HG02938 (cell line): ENCODE results near the gene HLA-G.
"Not testable (repeated sequence)": the region's sequence is repeated elsewhere in the genome, so short reads cannot be mapped to it uniquely, and the experiment has no call there.

Experiments
- ATAC-seq: cut with Tn5 transposase; IDR thresholded peaks from one replicate; pipeline ENCODE4 v1.9.1; 2021; ENCODE audit warnings: mild to moderate bottlenecking, moderate library complexity; ENCODE audit not compliant: unreplicated experiment

The HLA-G gene

DNA sequence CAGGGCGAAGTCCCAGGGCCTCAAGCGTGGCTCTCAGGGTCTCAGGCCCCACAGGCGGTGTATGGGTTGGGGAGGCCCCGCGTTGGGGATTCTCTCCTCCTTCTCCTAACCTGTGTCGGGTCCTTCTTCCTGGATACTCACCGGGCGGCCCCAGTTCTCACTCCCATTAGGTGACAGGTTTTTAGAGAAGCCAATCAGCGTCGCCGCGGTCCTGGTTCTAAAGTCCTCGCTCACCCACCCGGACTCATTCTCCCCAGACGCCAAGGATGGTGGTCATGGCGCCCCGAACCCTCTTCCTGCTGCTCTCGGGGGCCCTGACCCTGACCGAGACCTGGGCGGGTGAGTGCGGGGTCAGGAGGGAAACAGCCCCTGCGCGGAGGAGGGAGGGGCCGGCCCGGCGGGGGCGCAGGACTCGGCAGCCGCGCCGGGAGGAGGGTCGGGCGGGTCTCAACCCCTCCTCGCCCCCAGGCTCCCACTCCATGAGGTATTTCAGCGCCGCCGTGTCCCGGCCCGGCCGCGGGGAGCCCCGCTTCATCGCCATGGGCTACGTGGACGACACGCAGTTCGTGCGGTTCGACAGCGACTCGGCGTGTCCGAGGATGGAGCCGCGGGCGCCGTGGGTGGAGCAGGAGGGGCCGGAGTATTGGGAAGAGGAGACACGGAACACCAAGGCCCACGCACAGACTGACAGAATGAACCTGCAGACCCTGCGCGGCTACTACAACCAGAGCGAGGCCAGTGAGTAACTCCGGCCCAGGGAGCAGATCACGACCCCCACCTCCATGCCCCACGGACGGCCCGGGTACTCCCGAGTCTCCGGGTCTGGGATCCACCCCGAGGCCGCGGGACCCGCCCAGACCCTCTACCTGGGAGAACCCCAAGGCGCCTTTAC is at the start of gene HLA-G:
Gene HLA-G, plus strand, starts transcription at position 247 of the 892 bp plus-strand sequence. Its CDS starts 20 bp downstream, at position 267.
- ATAC-seq = no peak

DNA sequence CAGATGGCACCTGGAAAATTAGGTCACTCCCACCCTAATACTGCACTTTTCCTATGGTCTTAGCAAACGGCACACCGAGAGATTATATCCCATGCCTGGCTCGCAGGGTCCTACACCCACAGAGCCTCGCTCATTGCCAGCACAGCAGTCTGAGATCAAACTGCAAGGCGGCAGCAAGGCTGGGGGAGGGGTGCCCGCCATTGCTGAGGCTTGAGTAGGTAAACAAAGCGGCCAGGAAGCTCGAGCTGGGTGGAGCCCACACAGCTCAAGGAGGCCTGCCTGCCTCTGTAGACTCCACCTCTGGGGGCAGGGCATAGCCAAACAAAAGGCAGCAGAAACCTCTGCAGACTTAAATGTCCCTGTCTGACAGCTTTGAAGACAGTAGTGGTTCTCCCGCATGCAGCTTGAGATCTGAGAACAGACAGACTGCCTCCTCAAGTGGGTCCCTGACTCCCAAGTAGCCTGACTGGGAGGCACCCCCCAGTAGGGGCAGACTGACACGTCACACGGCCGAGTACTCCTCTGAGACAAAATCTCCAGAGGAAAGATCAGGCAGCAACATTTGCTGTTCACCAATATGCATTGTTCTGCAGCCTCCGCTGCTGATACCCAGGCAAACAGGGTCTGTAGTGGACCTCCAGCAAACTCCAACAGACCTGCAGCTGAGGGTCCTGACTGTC is 47.5 kb upstream of the HLA-G start:
- not testable (repeated sequence) for ATAC-seq

DNA sequence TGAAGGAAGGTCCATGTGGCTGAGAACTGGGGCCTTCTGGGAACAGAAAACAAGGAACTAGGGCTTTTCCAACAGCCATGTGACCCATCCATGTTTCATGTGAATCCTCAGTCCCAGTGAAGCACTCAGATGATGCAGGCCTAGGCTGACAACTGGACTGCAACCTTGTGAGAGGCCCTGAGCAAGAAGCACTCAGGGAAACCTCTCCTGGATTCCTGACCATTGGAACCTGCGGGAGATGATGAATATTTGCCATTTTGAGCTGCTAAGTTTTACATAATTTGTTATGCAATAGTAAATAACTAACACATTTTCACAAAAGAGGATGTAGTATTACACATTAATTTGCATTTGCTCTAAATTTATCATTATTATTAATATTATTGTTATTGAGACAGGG is 38.4 kb upstream of the HLA-G start:
- no peak for ATAC-seq

- no peak for ATAC-seq
Measured at GRCh38 chr6:29790626-29791025, 37.0 kb upstream of the HLA-G start.

DNA sequence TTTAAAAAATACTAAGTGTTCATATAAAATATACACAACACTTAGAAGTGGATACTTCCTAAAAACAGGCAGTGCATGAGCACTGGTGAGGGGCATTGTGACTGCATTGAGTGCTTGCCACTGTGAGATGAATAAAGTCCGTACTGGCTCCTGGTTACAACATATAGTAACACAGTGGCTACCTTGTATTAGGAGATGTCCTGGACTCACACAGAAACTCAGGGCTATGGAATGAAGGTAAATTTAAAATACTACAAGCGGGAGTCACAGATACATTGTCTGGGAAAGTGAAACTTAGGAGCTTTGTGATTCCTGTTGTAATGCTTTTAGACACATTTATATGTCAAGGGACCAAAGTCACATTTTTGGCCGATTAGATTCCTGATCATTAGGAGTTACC is 36.5 kb upstream of the HLA-G start:
- ATAC-seq = no peak

- no peak for ATAC-seq
Measured at GRCh38 chr6:29791786-29792122, 35.9 kb upstream of the HLA-G start.

- no peak for ATAC-seq
Measured at GRCh38 chr6:29792123-29793035, 35.2 kb upstream of the HLA-G start.

GRCh38 chr6:29793036-29793356 is 34.6 kb upstream of the HLA-G start:
- ATAC-seq = no peak

DNA sequence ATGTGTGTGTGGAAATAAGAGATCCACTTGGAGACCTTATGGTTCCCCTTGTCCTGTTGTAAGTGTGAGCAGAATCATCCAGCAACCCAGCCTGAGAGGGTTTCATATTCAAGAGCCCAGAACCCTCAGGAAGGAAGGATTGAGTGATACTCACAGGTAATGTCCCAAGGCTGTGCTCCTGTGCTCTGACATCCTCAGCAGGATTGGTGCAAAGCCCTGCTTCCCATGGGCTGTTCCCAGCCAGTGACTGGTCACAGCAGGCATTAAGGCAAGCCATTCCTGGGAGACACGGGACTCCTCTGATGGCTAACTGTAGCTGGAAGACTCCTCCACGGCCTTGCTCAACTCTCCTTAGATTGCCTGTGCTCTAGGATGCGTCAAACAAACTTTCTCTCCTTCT is 33.8 kb upstream of the HLA-G start:
- no peak for ATAC-seq

- ATAC-seq = no peak
Measured at GRCh38 chr6:29796026-29796425, 31.6 kb upstream of the HLA-G start.

- ATAC-seq = no peak
Measured at GRCh38 chr6:29797135-29797534, 30.5 kb upstream of the HLA-G start.

DNA sequence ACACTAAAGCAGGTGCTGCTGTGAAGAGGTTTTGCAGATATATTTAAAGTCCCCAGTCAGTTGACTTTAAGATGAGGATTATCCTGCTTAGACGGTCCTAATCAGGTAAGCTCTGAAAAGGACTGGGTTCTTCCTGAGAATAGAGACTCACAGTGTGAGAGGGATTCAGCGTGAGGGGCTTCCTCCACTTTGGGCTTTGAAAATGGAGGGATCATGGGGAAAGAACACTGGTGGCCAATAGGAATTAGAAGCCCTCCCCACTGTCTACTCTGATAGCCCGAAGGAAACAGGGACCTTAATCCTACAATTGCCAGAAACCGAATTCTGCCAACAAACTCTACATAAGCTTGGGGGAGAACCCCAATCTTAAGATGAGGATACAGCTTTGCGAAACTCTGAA is 29.7 kb upstream of the HLA-G start:
- ATAC-seq = no peak

GRCh38 chr6:29800254-29800653 is 27.4 kb upstream of the HLA-G start:
- no peak for ATAC-seq

DNA sequence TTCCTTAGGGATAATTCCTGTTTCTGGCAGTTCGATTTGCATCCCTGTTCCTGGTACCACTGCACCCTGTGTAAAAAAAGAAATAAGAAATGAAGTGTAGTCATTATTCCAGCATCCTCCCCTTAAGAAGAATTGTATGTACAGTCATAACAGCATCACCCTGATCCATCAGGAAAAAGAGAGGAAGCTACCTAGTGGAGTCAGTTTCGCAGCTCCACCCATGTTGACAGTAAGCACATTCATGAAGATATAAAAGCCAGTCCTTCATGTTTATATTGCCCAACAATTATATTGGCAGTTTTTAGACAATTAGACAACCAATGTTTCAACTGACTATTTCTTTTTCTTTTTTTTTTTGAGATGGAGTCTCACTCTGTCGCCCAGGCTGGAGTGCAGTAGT is 21.2 kb upstream of the HLA-G start:
- no peak for ATAC-seq

DNA sequence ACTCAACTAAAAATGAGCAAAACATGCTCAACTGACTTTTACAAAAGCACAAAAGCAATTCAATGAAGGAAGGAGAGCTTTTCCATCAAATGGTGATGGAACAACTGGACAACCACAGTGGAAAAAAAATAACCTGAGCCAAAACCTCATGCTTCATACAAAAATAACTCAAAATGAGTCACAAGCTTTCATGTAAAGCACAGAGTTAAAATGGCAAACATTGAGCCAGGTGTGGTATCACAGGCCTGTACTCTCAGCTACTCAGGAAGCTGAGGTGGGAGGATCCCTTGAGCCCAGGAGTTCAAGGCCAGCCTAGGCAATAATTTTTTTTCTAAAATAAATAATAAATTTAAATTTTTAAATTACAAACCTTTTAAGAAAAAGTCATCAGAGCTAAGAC is 18.4 kb upstream of the HLA-G start:
- no peak for ATAC-seq

GRCh38 chr6:29810371-29810770 is 17.3 kb upstream of the HLA-G start:
- ATAC-seq = no peak

DNA sequence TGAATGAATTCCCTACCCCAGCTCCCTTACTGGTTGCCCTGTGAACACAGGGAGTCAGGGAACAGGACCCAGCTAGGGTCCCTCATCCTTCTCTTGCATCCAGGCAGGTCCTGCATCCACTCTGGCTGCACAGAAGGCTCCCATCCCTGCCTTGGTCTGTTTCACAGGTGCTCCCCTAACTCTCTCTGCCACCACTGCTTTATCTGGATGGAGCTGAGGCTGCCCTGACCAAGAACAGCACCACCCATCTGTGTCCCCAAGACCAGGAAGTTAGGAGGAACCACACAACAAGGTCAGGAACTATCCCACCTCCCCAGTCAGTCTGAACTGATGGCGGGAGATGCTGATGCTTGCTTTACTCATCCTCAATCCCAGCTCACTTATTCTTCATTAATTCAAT is 16.2 kb upstream of the HLA-G start:
- no peak for ATAC-seq

- no peak for ATAC-seq
Measured at GRCh38 chr6:29813066-29813465, 14.6 kb upstream of the HLA-G start.

DNA sequence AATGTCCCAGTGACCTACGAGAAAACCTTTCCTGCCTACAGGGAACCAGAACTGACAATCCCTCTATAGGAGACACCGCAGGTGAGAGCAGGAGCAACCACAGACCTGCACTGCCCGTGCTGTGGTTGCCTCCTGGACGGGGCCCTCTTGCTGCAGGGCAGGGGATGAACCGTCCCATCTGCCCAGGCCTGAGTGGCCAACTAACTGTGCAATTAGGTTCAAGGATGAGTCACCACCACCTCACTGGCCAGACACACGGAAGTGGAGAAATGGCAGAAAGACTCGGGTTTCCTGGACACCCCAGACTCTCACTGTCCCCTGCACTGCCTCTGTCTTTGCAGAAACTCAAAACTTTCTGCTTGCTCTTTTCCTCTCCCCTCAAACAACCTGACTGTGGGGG is 13.8 kb upstream of the HLA-G start:
- no peak for ATAC-seq

DNA sequence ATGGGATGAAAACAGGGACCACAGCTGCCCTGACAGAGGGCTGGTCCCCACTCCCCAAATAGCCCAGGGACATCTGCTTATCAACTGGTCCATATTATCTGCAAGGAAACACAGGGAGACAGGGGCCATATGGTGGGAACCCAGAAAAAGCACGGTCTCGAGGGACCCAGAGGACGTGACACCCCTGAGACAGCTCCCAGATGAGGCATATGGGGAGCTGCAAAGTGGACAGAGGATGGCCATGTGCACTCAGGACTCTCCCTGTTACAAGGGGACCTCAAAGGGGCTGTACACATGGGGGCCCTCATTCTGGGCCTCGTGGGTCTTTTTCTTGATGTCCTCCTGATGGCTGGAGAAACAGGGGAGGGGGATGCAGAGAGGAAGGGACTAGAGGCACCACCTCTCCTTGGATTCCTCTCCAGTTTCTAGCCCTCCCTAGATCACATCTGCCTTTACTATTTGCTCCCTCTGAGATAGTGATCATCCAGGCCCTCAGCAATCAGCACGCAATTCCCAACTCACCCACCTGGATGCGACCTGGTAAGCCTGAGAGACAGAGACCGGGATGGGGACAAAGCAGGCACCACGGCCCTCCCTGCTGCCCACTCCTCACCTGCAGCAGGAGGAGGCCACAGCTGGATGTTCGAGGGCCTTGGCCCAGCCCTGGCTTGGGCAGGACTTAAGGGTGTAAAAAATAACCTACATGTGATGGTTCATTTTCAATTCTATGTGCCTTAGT is 13.1 kb upstream of the HLA-G start:
- no peak for ATAC-seq
